Measurements from ENCODE around the gene MPC1. TPM values are rescaled to one million over a fixed set of nuclear protein-coding genes. Genes with fewer than 3 reads are reported as not detected.
"Not testable (repeated sequence)": the region's sequence is repeated elsewhere in the genome, so short reads cannot be mapped to it uniquely, and the experiment has no call there.

Gene MPC1
- total RNA-seq, 1 donor from 2014 or later, result 88.2 TPM

DNA sequence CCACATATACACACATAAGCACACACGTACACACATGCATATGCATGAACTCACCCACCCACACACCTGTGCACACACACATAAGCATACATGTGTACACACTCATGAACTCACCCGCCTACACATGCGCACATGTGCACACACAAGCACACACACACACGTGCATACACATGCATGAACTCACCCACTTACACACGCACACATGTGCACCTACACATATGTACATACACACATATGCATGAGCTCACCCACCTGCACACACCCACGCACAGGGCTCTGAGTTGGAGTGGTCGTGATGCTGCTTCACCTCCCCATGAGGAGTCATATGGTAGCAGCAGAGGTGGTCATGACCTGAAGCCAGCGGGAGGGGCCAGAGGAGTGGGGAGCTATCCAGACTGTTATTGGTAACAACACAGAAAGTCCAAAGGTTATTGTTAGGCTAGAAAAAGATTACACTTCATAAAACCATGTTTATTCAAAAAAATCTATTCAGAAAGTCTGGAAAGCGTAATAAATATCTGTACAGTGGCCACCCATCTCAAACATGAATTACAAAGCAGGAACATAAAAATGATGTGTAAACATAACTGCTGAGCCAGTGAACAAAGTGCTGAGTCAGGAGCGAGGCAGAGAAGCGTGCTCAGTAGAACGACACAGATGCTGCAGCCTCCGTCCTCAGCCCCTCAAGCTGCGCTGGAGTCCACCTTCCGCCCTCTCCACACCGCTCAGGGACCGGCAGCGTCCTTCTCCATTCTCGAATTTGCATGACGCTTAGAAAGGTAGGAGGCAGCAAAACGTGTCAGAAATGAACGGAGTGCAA, 26.4 kb upstream of the MPC1 start:
- Histone ChIP-seq H3K9ac (ENCODE audit: low read depth in 1 of 3, low read length in 3 of 3) (no peak overlapping the region), H3K4me1 (ENCODE audit: control insufficient read depth in 3 of 3, insufficient read depth in 3 of 3, low read length in 3 of 3) (no peaks in the 10 kb centered on the region), H3K36me3 (ENCODE audit: control insufficient read depth in 3 of 3, insufficient read depth in 3 of 3, low read length in 3 of 3) (peaks cover 9 to 24% (median 14%) of the 10 kb centered on the region in 3 donors), H3K4me3 (ENCODE audit: low read length in 3 of 3) (no peak overlapping the region), H3K9me3 (ENCODE audit: control insufficient read depth in 3 of 3, low read length in 3 of 3) (no peaks in the 10 kb centered on the region), H3K27me3 (ENCODE audit: control insufficient read depth in 3 of 3, insufficient read depth in 3 of 3, low read length in 3 of 3) (peaks cover 0 to 4% (median 3%) of the 10 kb centered on the region in 3 donors), H3K27ac (ENCODE audit: low read depth, low read length) (no peak overlapping the region)

DNA sequence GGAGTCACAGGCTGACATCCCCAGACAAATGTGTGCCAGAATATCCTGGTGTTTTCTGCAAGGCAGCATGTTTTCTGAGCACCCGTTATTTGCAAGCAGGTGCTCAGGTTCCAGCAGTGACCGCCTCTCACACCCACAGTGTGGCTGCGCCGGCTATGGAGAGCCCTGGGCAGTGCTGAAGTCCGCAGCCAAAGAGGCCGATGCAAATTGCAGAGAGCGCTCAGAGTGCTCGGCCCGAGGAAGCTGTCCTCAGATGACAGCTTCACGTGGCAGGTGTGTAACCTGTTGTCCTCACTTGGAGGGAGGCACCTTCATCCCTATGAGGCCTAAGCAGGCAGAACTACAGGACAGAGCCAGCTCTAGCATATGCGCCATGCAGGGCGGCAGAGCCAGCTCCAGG, 23.5 kb upstream of the MPC1 start:
- no peak overlapping the region for H3K27ac ChIP-seq (ENCODE audit: low read depth, low read length)
- H3K9ac ChIP-seq (ENCODE audit: low read depth in 1 of 3, low read length in 3 of 3), result no peak overlapping the region
- no peak overlapping the region for H3K4me3 ChIP-seq (ENCODE audit: low read length in 3 of 3)
- H3K27me3 ChIP-seq (ENCODE audit: control insufficient read depth in 3 of 3, insufficient read depth in 3 of 3, low read length in 3 of 3), result peaks cover 3 to 6% (median 4%) of the 10 kb centered on the region in 3 donors
- no peaks in the 10 kb centered on the region for H3K9me3 ChIP-seq (ENCODE audit: control insufficient read depth in 3 of 3, low read length in 3 of 3)
- H3K36me3 ChIP-seq (ENCODE audit: control insufficient read depth in 3 of 3, insufficient read depth in 3 of 3, low read length in 3 of 3), result peaks cover 5 to 9% (median 7%) of the 10 kb centered on the region in 3 donors
- H3K4me1 ChIP-seq (ENCODE audit: control insufficient read depth in 3 of 3, insufficient read depth in 3 of 3, low read length in 3 of 3), result no peaks in the 10 kb centered on the region

DNA sequence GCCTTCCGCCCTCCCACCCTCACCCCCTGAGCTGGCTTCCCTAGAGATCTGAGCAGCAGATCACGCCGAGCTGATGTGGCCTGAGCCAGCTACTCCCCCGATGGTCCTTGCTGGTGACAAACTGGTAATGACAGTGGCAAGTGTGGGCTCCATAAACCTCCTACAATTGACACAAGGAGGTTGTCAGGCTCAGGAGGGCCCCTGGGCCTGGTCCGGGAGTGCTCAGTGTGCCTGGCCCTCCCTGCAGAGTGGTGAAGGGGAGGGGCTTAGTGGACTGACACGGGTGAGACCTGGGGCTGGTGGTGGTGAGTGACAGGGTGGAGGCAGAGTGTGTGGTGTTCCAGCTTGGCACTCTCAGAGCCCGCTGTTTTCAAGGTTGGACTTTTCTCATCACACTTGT, 22.6 kb upstream of the MPC1 start:
- H3K4me3 ChIP-seq (ENCODE audit: low read length in 3 of 3), result no peak overlapping the region

DNA sequence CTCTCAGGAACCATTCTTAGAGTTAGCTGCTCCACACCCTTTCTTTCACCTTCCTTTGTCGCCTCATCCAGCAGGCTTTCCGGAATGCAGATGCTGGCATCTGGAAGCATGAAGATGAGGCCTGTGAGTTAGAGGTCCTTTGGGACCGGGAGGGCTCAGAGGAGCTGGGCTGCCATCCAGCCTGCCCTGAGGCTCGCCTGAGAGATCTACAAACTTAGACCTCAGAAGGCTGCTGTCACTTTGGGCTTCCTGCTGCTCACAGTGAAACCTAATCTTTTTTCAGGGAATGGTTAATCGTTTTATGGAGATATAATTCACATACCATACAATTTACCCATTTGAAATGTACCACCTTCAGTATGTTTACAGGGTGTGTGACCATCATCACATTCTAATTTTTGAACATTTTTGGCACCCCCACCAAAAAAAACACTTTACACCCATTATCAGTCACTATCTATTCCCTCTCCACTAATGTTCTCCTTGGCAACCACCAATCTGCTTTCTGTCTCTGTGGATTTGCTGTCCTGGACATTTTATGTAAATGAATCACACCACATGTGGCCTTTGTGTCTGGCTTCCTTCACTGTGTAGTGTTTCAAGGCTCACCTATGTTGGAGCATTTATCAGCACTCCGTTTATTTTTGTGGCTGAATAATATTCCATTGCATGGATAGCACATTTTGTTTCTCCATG, 20.0 kb upstream of the MPC1 start:
- Histone ChIP-seq H3K36me3 (ENCODE audit: control insufficient read depth in 3 of 3, insufficient read depth in 3 of 3, low read length in 3 of 3) (no peaks in the 10 kb centered on the region), H3K4me3 (ENCODE audit: low read length in 3 of 3) (no peak overlapping the region), H3K9ac (ENCODE audit: low read depth in 1 of 3, low read length in 3 of 3) (no peak overlapping the region), H3K27ac (ENCODE audit: low read depth, low read length) (no peak overlapping the region), H3K27me3 (ENCODE audit: control insufficient read depth in 3 of 3, insufficient read depth in 3 of 3, low read length in 3 of 3) (peaks cover 3 to 9% (median 4%) of the 10 kb centered on the region in 3 donors), H3K4me1 (ENCODE audit: control insufficient read depth in 3 of 3, insufficient read depth in 3 of 3, low read length in 3 of 3) (peaks cover 0 to 2% (median 0%) of the 10 kb centered on the region in 3 donors), H3K9me3 (ENCODE audit: control insufficient read depth in 3 of 3, low read length in 3 of 3) (no peaks in the 10 kb centered on the region)

More for the DNA sequence above, 22.6 kb upstream of the MPC1 start:
- Histone ChIP-seq H3K27ac (ENCODE audit: low read depth, low read length) (no peak overlapping the region), H3K9ac (ENCODE audit: low read depth in 1 of 3, low read length in 3 of 3) (no peak overlapping the region), H3K36me3 (ENCODE audit: control insufficient read depth in 3 of 3, insufficient read depth in 3 of 3, low read length in 3 of 3) (peaks cover 5 to 9% (median 7%) of the 10 kb centered on the region in 3 donors), H3K4me1 (ENCODE audit: control insufficient read depth in 3 of 3, insufficient read depth in 3 of 3, low read length in 3 of 3) (peaks cover 0 to 2% (median 0%) of the 10 kb centered on the region in 3 donors), H3K27me3 (ENCODE audit: control insufficient read depth in 3 of 3, insufficient read depth in 3 of 3, low read length in 3 of 3) (peaks cover 3 to 9% (median 4%) of the 10 kb centered on the region in 3 donors), H3K9me3 (ENCODE audit: control insufficient read depth in 3 of 3, low read length in 3 of 3) (no peaks in the 10 kb centered on the region)

DNA sequence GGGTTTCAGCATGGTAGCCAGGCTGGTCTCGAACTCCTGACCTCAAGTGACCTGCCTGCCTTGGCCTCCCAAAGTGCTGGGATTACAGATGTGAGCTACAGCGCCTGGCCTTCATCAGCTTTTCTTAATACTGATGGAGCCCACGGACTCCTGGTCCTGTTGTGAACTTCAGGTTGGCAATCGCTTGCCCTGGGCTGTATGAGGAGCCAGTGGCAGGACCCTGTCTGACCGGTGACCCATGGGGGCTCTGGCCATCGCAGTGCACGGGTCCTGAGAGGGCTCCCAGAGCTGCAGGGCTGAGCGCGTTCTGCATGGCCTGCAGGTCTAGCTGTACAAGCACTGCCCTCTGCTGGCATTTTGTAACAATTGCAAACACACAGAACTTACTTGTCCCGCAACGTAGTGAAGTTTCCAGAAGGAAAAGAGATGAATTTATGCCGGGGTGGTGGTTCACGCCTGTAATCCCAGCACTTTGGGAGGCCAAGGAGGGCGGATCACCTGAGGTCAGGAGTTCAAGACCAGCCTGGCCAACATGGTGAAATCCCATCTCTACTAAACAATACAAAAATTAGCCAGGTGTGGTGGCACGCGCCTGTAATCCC, 18.0 kb upstream of the MPC1 start:
- not testable (repeated sequence) for H3K4me3 ChIP-seq (ENCODE audit: low read length in 3 of 3); H3K9ac ChIP-seq (ENCODE audit: low read depth in 1 of 3, low read length in 3 of 3); H3K27ac ChIP-seq (ENCODE audit: low read depth, low read length); H3K4me1 ChIP-seq (ENCODE audit: control insufficient read depth in 3 of 3, insufficient read depth in 3 of 3, low read length in 3 of 3); H3K9me3 ChIP-seq (ENCODE audit: control insufficient read depth in 3 of 3, low read length in 3 of 3); H3K36me3 ChIP-seq (ENCODE audit: control insufficient read depth in 3 of 3, insufficient read depth in 3 of 3, low read length in 3 of 3)
- H3K27me3 ChIP-seq (ENCODE audit: control insufficient read depth in 3 of 3, insufficient read depth in 3 of 3, low read length in 3 of 3), result peaks cover 3 to 12% (median 8%) of the 10 kb centered on the region in 3 donors

DNA sequence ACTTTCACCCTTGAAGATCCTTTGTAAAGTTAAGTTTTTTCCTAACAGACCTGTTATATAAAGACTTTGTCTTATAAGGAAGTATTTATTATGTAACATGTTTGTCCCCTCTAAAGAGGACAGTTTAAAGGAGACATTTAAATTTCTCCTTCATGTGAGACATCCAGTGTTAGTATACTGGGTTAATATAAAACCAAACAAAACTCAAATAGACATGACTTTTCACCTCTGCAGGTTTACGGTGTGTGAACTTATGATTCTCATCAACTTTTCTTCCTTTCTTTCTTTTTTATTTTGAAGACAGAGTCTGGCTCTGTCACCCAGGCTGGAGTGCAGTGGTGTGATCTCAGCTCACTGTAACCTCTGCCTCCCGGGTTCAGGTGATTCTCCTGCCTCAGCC, 17.4 kb upstream of the MPC1 start:
- Histone ChIP-seq H3K9ac (ENCODE audit: low read depth in 1 of 3, low read length in 3 of 3) (no peak overlapping the region), H3K4me1 (ENCODE audit: control insufficient read depth in 3 of 3, insufficient read depth in 3 of 3, low read length in 3 of 3) (peaks cover 0 to 2% (median 0%) of the 10 kb centered on the region in 3 donors), H3K27me3 (ENCODE audit: control insufficient read depth in 3 of 3, insufficient read depth in 3 of 3, low read length in 3 of 3) (peaks cover 3 to 12% (median 8%) of the 10 kb centered on the region in 3 donors), H3K27ac (ENCODE audit: low read depth, low read length) (no peak overlapping the region), H3K4me3 (ENCODE audit: low read length in 3 of 3) (no peak overlapping the region), H3K36me3 (ENCODE audit: control insufficient read depth in 3 of 3, insufficient read depth in 3 of 3, low read length in 3 of 3) (no peaks in the 10 kb centered on the region), H3K9me3 (ENCODE audit: control insufficient read depth in 3 of 3, low read length in 3 of 3) (no peaks in the 10 kb centered on the region)

DNA sequence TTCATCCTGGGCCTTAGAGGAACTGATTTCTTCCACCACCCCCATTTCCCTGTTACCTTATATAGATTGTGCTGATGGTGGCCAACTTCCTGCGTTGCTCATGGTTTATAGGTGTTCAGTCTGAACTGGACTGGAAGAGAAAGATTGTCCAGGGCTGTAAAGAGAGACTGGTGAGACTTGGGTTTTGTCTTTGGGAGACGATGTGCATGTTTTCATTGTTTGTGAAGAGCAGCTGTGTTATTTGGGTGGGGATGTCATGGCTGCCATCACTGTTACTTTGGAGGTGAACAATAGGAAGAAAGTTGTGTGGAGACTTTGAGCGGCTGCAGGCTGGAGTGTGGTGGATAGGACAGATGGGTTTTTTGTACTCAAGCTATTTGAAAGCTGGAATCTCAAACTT, 15.6 kb upstream of the MPC1 start:
- Histone ChIP-seq H3K9me3 (ENCODE audit: control insufficient read depth in 3 of 3, low read length in 3 of 3) (no peaks in the 10 kb centered on the region), H3K27ac (ENCODE audit: low read depth, low read length) (no peak overlapping the region), H3K36me3 (ENCODE audit: control insufficient read depth in 3 of 3, insufficient read depth in 3 of 3, low read length in 3 of 3) (no peaks in the 10 kb centered on the region), H3K27me3 (ENCODE audit: control insufficient read depth in 3 of 3, insufficient read depth in 3 of 3, low read length in 3 of 3) (peaks cover 3 to 8% (median 7%) of the 10 kb centered on the region in 3 donors), H3K4me3 (ENCODE audit: low read length in 3 of 3) (no peak overlapping the region), H3K4me1 (ENCODE audit: control insufficient read depth in 3 of 3, insufficient read depth in 3 of 3, low read length in 3 of 3) (peaks cover 0 to 9% (median 3%) of the 10 kb centered on the region in 3 donors), H3K9ac (ENCODE audit: low read depth in 1 of 3, low read length in 3 of 3) (no peak overlapping the region)

DNA sequence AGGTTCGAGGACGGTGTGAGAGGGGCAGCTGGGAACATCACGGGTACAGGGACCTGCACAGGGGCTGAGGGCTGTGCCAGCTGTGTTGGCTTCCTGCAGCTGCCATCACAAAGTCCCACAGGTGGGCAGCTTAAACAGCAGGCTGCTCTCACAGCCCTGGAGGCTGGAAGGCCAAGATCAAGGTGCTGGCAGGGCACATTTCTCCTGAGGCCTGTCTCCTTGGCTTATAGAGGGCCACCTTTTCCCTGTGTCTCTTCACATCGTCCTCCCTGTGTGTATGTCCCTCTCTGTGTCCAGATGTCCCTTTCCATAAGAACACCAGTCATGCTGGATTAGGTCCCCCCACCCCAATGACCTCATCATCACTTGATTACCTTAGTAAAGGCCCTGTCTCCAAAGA, 15.1 kb upstream of the MPC1 start:
- Histone ChIP-seq H3K27ac (ENCODE audit: low read depth, low read length) (no peak overlapping the region), H3K9ac (ENCODE audit: low read depth in 1 of 3, low read length in 3 of 3) (no peak overlapping the region), H3K36me3 (ENCODE audit: control insufficient read depth in 3 of 3, insufficient read depth in 3 of 3, low read length in 3 of 3) (no peaks in the 10 kb centered on the region), H3K4me3 (ENCODE audit: low read length in 3 of 3) (no peak overlapping the region), H3K27me3 (ENCODE audit: control insufficient read depth in 3 of 3, insufficient read depth in 3 of 3, low read length in 3 of 3) (peaks cover 3 to 8% (median 3%) of the 10 kb centered on the region in 3 donors), H3K9me3 (ENCODE audit: control insufficient read depth in 3 of 3, low read length in 3 of 3) (no peaks in the 10 kb centered on the region), H3K4me1 (ENCODE audit: control insufficient read depth in 3 of 3, insufficient read depth in 3 of 3, low read length in 3 of 3) (peaks cover 0 to 9% (median 3%) of the 10 kb centered on the region in 3 donors)

DNA sequence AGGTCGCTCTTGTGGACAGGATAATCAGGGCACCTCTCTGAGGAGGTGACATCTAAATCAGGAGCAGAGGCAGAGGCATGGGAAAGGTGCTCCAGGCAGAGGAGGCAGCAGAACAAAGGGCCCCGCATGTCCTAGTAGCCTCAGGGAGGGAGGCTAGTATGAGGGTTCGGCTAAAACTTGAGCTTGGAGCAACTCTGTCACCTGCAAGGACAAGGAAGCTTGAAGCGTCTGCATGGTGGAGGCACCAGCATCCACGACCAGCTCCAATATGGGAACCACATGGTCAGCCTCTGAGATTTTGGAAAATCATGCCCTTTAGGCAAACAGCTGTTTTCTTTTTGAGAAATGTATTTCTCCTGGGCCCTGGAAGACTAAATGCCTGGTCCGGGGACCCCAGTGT, 13.0 kb upstream of the MPC1 start:
- Histone ChIP-seq H3K9ac (ENCODE audit: low read depth in 1 of 3, low read length in 3 of 3) (no peak overlapping the region), H3K36me3 (ENCODE audit: control insufficient read depth in 3 of 3, insufficient read depth in 3 of 3, low read length in 3 of 3) (no peaks in the 10 kb centered on the region), H3K9me3 (ENCODE audit: control insufficient read depth in 3 of 3, low read length in 3 of 3) (no peaks in the 10 kb centered on the region), H3K27me3 (ENCODE audit: control insufficient read depth in 3 of 3, insufficient read depth in 3 of 3, low read length in 3 of 3) (peaks cover 3 to 6% (median 4%) of the 10 kb centered on the region in 3 donors), H3K4me3 (ENCODE audit: low read length in 3 of 3) (no peak overlapping the region), H3K4me1 (ENCODE audit: control insufficient read depth in 3 of 3, insufficient read depth in 3 of 3, low read length in 3 of 3) (peaks cover 0 to 9% (median 3%) of the 10 kb centered on the region in 3 donors), H3K27ac (ENCODE audit: low read depth, low read length) (no peak overlapping the region)

Data from skeletal muscle tissue (tissue), 4 donors.